Naive B cell (primary cell): Measurements from ENCODE around the gene CALHM4. TPM values are rescaled to one million over a fixed set of nuclear protein-coding genes. Genes with fewer than 3 reads are reported as not detected.
"Not testable (repeated sequence)": the region's sequence is repeated elsewhere in the genome, so short reads cannot be mapped to it uniquely, and the experiment has no call there.

Source experiments
- ATAC-seq, 2 donors: fragments of 150-1000 bp; cut with Tn5 transposase; 2 replicates each; pipeline ENCODE4 v1.10.0; 2021; ENCODE audit warnings: low read depth in 2 of 2, mild to moderate bottlenecking in 2 of 2, moderate library complexity in 2 of 2
- DNase-seq: peaks from one replicate; pipeline ENCODE4 v3.0.0; 2022
- H3K27ac Mint-ChIP-seq, 6 donors: one replicate each; pipeline ENCODE4 v1.8.0; 2020 to 2022; ENCODE audit warnings: mild to moderate bottlenecking in 6 of 6, mixed read lengths in 6 of 6, moderate library complexity in 5 of 6, inconsistent platforms in 2 of 6
- H3K27me3 Mint-ChIP-seq, 3 donors: one replicate each; pipeline ENCODE4 v1.8.0; 2021 to 2022; ENCODE audit warnings: mixed read lengths in 3 of 3, mild to moderate bottlenecking in 1 of 3
- H3K36me3 Mint-ChIP-seq, 2 donors: one replicate each; pipeline ENCODE4 v1.8.0; 2020 to 2022; ENCODE audit warnings: mixed read lengths in 2 of 2, inconsistent platforms in 1 of 2, mild to moderate bottlenecking in 1 of 2
- H3K4me1 Mint-ChIP-seq, 3 donors: one replicate each; pipeline ENCODE4 v1.8.0; 2020 to 2022; ENCODE audit warnings: mixed read lengths in 3 of 3, inconsistent platforms in 1 of 3, mild to moderate bottlenecking in 1 of 3, moderate library complexity in 1 of 3
- H3K4me3 Mint-ChIP-seq, 8 donors: one replicate each; pipeline ENCODE4 v1.8.0; 2020 to 2022; ENCODE audit warnings: mild to moderate bottlenecking in 8 of 8, mixed read lengths in 8 of 8, moderate library complexity in 8 of 8, inconsistent platforms in 2 of 8
- H3K9me3 Mint-ChIP-seq, 7 donors: one replicate each; pipeline ENCODE4 v1.8.0; 2020 to 2022; ENCODE audit warnings: mixed read lengths in 7 of 7, mild to moderate bottlenecking in 5 of 7, inconsistent platforms in 2 of 7, moderate library complexity in 1 of 7
- polyA plus RNA-seq, 6 donors: library from polyadenylated mRNA; unstranded; fragments of 300-500 nt; fragmentation: Illumina TruSeq; gene quantifications; one replicate each; pipeline ENCODE4 v1.2.3, GENCODE V29; 2021; ENCODE audit warnings: low read depth in 6 of 6

Gene CALHM4
- polyA plus RNA-seq, 6 donors from 2014 or later, result 0.32 TPM; not detected in 5

DNA sequence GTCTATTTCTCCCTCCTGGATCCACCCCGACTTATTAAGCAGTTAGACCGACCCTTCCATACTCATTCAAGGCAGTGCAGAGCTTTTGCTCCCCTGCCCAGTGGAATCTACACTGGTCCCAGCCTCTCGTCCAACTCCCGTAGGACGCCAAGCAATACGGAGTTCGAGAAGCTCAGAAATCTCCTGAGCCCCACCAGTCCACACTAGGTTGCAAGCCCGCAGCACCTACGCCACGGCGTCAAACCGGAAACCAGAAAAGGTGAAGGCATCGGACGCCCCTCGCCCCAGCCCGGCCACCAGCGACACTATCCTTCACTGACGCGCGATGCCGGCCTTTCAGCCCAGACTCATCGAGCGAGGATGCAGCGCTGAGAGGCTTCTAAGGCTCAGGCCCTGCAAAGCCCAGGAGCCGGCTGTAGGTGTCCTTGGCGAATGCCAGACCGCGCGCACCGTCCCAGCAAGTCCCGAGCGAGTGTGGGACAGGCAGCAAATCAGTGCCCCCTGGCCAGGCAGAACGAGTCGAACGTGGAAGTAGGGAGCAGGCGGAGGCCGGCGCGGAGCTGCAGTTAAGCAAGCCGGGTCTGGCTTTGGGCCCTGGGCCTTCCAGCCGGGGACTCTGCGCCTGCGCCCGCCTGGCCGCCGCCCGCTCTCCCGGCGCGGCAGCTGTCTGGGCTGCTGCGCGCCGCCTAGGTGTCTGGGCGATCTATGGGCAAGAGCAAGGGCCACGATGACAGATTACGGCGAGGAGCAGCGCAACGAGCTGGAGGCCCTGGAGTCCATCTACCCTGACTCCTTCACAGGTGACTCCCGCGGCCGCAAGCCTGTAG is 17.5 kb downstream of the CALHM4 start, which contains the start of gene RWDD1:
TSS of gene RWDD1 (plus strand) at position 649 of the 827 bp plus-strand sequence. CDS start at position 728, 79 bp downstream.
- H3K9me3 Mint-ChIP-seq, result no peaks in the 10 kb centered on the region
- peak; percentile 99 for DNase-seq
- peaks cover 9 to 13% of the 10 kb centered on the region in 2 donors for H3K36me3 Mint-ChIP-seq
- ATAC-seq, result peak; percentile 85
- peak within 1 kb of the TSS; percentile 94 to 100 (median 98) for H3K4me3 Mint-ChIP-seq
- peaks cover 31 to 42% (median 40%) of the 10 kb centered on the region in 3 donors for H3K4me1 Mint-ChIP-seq
- peak within 1 kb of the TSS; percentile 97 to 99 (median 99) for H3K27ac Mint-ChIP-seq
- H3K27me3 Mint-ChIP-seq, result peaks cover 0 to 4% (median 0%) of the 10 kb centered on the region in 3 donors

DNA sequence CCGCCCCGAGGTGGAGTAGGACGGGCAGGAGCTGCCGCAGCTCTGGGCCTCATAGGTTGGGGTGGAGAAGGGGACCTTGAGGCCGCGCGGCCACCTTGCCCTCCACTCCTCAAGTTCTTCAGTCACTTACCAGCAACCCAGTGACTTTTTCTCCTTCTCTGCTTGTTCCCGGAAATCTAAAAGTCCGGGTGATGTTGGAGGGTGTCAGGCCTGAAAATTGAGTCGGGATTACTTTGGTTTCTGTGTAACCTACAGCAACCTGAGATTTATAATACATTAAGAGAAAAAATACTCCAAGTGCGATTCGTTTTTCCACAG is 18.1 kb downstream of the CALHM4 start:
- DNase-seq (no peak), ATAC-seq (no peak)
- Mint-ChIP-seq H3K4me3 (peak overlapping the region; percentile 94 to 100 (median 98)), H3K4me1 (peaks cover 31 to 44% (median 42%) of the 10 kb centered on the region in 3 donors), H3K27me3 (peaks cover 0 to 3% (median 0%) of the 10 kb centered on the region in 3 donors), H3K9me3 (no peaks in the 10 kb centered on the region), H3K36me3 (peaks cover 15 to 17% of the 10 kb centered on the region in 2 donors), H3K27ac (peak overlapping the region; percentile 97 to 99 (median 98))

DNA sequence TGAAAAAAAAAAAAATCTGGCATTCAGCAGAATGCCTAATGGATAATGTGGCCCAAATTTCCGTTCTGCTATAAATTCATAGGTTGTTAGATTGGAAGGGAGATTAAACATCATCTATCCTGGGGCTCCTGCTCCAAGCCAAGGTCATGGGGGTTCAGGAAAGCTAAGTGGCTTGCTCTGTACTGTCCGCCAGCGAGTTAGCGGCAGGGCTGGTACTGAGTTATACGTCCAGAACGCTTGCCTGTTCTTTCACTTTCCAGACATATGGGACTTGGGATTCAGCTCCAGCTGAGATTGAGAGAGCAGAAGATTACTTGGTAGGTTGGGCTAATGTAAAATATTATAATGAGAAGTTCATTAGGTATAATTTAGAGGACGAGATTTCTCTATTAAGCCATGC is 18.6 kb downstream of the CALHM4 start:
- H3K4me1 Mint-ChIP-seq, result peaks cover 32 to 44% (median 42%) of the 10 kb centered on the region in 3 donors
- H3K27ac Mint-ChIP-seq, result peak overlapping the region; percentile 97 to 99 (median 98)

DNA sequence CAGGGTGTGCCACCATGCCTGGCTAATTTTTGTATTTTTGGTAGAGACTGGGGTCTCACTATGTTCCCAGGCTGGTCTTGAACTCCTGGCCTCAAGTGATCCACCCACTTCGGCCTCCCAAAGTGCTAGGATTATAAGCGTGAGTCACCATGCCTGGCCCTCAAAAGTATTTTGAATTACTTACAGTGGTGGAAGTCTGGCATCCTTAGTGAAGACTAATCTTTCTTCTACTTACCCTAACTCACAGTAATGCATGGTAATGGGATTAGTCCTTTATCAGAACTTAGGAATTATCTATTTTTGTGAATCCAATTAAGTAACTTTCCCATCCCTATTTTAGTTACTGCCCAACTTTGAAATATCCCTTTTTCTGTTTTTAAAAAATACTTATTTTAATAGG is 21.7 kb downstream of the CALHM4 start:
- Mint-ChIP-seq H3K36me3 (peaks cover 22 to 32% of the 10 kb centered on the region in 2 donors), H3K27me3 (no peaks in the 10 kb centered on the region), H3K4me3 (no peak overlapping the region), H3K4me1 (peaks cover 38 to 41% (median 40%) of the 10 kb centered on the region in 3 donors), H3K27ac (no peak overlapping the region), H3K9me3 (no peaks in the 10 kb centered on the region)
- DNase-seq (no peak), ATAC-seq (no peak)

More for the DNA sequence above, 18.6 kb downstream of the CALHM4 start:
- peak overlapping the region; percentile 94 to 100 (median 98) for H3K4me3 Mint-ChIP-seq
- no peaks in the 10 kb centered on the region for H3K27me3 Mint-ChIP-seq
- no peak for DNase-seq
- H3K9me3 Mint-ChIP-seq, result no peaks in the 10 kb centered on the region
- no peak for ATAC-seq
- H3K36me3 Mint-ChIP-seq, result peaks cover 16 to 18% of the 10 kb centered on the region in 2 donors

DNA sequence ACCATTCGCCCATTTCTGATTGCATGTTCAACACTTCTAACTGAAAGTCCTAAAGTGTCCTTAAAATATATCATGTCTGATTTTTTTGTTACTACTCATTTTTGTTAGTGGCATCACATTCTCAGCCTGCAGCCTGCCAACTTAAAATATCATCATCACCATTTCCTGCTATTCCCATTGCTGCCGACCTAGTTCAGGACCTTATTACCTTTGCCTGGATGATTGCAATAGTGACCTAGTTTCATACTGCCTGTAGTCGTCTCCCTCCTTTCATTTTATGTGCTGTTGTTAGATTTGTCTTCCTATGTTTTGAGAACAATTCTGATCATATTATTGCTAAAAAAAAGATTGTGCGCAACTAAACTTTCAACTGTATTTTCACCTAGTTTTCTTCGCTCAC is 23.9 kb downstream of the CALHM4 start:
- Mint-ChIP-seq H3K4me1 (peaks cover 18 to 24% (median 21%) of the 10 kb centered on the region in 3 donors), H3K4me3 (peak overlapping the region in 1 of 8 donors; percentile 11)

DNA sequence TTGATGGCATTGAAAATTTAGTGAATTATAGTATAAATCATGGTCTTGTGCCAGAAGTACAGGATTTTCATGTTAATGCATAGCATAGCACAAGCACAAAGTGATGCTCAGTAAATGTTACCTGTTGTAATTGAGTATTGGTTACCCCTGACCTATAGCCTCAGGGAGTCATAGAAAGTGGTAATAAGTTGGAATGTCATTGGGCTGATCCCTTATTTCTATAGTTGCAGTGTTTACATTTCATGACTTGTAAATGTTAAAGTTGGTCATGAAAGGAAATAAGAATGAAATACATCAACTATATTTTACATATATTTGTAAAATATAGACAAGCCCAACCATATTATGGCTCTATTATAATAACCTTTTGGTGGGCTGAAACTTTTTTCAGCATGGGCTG is 24.8 kb downstream of the CALHM4 start:
- no peak for ATAC-seq
- DNase-seq, result no peak
- Mint-ChIP-seq H3K36me3 (peaks cover 29 to 36% of the 10 kb centered on the region in 2 donors), H3K9me3 (no peaks in the 10 kb centered on the region), H3K27me3 (no peaks in the 10 kb centered on the region), H3K27ac (no peak overlapping the region), H3K4me1 (peaks cover 9 to 19% (median 16%) of the 10 kb centered on the region in 3 donors), H3K4me3 (no peak overlapping the region)

More for the DNA sequence above, 23.9 kb downstream of the CALHM4 start:
- peaks cover 25 to 36% of the 10 kb centered on the region in 2 donors for H3K36me3 Mint-ChIP-seq
- H3K27me3 Mint-ChIP-seq, result no peaks in the 10 kb centered on the region
- peak overlapping the region in 1 of 6 donors; percentile 5 for H3K27ac Mint-ChIP-seq
- no peak for DNase-seq
- no peak for ATAC-seq
- H3K9me3 Mint-ChIP-seq, result no peaks in the 10 kb centered on the region

DNA sequence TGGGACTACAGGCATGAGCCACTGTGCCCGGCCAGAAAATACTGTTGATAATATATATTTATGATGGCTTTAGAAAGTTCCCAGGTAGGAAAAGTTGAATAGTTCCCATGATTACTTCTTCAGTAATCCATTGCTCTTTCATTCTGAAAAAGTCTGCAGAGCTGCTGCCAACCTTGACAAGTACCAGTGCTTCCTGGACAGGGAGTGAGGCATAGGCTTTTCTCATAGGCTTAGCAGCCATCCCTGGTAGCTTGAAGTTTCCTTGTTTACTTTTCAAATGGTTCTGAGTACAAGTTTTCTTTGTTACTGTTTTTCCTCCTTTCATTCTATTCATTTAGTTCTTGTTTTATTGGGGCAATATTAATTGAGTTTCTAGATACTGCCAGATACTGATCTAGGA is 25.6 kb downstream of the CALHM4 start:
- Mint-ChIP-seq H3K36me3 (peaks cover 28 to 34% of the 10 kb centered on the region in 2 donors), H3K27ac (no peak overlapping the region), H3K4me1 (peaks cover 5 to 16% (median 11%) of the 10 kb centered on the region in 3 donors), H3K9me3 (no peaks in the 10 kb centered on the region), H3K27me3 (no peaks in the 10 kb centered on the region), H3K4me3 (no peak overlapping the region)
- ATAC-seq, result no peak
- DNase-seq, result no peak

DNA sequence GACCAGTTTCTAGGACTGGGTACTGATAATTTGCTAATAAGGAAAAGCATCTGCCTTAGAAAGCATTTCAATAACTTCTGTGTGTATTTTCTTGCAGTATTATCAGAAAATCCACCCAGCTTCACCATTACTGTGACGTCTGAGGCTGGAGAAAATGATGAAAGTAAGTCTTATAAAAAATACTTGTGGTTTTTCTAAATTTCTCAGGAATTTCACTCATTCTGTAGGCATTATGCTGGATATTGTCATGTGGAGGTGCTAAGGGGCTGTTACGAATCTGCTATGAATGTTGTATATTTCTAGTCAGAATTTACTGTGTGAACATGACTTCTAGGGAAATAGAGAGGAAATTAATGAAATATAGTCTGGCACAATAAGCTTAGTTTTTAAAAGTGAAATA is 26.6 kb downstream of the CALHM4 start:
- Mint-ChIP-seq H3K4me3 (no peak overlapping the region), H3K27me3 (no peaks in the 10 kb centered on the region), H3K36me3 (peaks cover 21 to 31% of the 10 kb centered on the region in 2 donors), H3K4me1 (peaks cover under 1 to 16% (median 5%) of the 10 kb centered on the region in 3 donors), H3K27ac (no peak overlapping the region), H3K9me3 (no peaks in the 10 kb centered on the region)
- no peak for ATAC-seq
- DNase-seq, result no peak

DNA sequence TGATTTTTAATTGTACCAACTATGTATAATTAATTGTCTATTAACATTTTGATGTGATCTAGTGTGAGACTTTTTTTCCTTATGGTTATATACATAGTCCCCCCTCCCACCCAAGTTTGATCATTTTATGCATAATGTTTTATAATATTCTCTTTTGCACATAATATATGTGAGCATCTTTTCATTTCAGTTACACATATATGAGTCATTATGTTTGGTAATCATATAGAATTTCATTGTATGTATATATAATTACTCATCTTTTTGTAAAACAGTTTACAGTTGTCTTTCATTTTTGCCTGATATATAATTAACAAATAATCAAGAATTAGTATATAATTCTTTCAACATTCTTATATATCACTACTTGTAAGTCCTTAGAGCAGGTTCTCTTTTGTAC is 32.7 kb downstream of the CALHM4 start:
- DNase-seq (no peak), ATAC-seq (no peak)
- Mint-ChIP-seq H3K9me3 (no peaks in the 10 kb centered on the region), H3K27me3 (no peaks in the 10 kb centered on the region), H3K27ac (no peak overlapping the region), H3K4me1 (peaks cover 0 to 3% (median 0%) of the 10 kb centered on the region in 3 donors), H3K4me3 (no peak overlapping the region), H3K36me3 (peaks cover 20 to 25% of the 10 kb centered on the region in 2 donors)

DNA sequence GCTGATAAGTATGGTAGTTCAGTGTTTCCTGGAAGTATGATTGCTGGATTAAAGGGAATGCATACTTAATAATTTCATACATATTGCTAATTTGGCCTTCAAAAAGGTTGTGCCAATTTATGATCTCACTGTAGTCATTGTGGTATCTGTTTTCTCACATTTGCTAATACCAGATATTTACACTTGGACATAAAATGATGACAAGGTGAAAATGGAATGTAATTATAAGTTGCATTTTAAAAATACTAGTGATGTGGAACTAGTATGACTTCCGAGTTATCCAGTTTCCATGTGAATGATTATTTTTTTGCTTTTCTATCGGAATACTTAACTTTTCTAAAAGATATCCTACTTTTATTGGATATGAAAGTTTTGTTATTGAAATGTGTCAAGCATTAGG is 33.2 kb downstream of the CALHM4 start:
- no peak overlapping the region for H3K4me3 Mint-ChIP-seq
- peaks cover 20 to 25% of the 10 kb centered on the region in 2 donors for H3K36me3 Mint-ChIP-seq
- ATAC-seq, result no peak
- peaks cover 0 to 3% (median 0%) of the 10 kb centered on the region in 3 donors for H3K4me1 Mint-ChIP-seq
- no peak for DNase-seq
- no peak overlapping the region for H3K27ac Mint-ChIP-seq
- no peaks in the 10 kb centered on the region for H3K27me3 Mint-ChIP-seq
- no peaks in the 10 kb centered on the region for H3K9me3 Mint-ChIP-seq

DNA sequence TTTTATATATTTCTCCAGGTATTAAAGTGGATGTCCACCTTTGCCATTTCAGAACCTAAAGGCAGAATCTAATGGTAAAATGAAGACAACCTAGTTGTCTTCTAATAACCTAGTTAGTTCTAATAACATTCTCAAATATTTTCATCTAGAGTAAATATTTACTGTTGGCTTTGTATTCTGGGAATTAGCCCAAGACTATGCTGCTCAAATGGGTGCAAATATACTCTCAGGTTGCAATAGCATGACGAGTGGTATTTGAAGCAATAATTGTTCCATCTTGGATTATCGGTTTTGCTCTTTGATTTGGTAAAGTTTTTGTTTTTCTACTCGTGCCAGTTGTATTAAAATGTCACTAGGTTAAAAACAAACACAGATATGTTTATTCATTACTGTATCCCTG is 41.7 kb downstream of the CALHM4 start:
- Mint-ChIP-seq H3K36me3 (peaks cover 19 to 26% of the 10 kb centered on the region in 2 donors), H3K27ac (no peak overlapping the region), H3K4me3 (no peak overlapping the region), H3K9me3 (no peaks in the 10 kb centered on the region), H3K4me1 (no peaks in the 10 kb centered on the region), H3K27me3 (no peaks in the 10 kb centered on the region)
- ATAC-seq (no peak), DNase-seq (no peak)

DNA sequence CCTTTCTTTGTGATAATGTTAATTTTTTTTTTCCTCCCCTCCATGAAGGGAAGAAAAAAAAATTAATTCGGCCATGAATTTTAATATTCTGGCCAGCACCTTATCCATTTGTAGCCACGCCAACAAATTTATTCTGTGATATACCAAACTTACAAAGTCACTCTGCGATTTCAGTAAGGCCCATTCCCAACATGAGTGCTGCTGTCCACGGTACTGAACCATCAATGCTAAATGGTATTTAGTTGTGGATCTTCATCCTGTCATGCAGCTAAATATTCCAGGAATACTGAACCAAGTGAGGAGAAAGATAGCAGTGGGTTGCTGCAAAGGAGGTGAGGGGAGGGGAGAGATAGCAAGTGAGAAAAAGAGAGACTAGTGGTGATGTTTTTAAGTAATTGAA is 43.3 kb downstream of the CALHM4 start:
- Mint-ChIP-seq H3K36me3 (peaks cover 18 to 23% of the 10 kb centered on the region in 2 donors), H3K27ac (peak overlapping the region in 1 of 6 donors; percentile 24), H3K4me3 (no peak overlapping the region), H3K27me3 (no peaks in the 10 kb centered on the region), H3K9me3 (no peaks in the 10 kb centered on the region), H3K4me1 (no peaks in the 10 kb centered on the region)
- DNase-seq, result no peak
- no peak for ATAC-seq

DNA sequence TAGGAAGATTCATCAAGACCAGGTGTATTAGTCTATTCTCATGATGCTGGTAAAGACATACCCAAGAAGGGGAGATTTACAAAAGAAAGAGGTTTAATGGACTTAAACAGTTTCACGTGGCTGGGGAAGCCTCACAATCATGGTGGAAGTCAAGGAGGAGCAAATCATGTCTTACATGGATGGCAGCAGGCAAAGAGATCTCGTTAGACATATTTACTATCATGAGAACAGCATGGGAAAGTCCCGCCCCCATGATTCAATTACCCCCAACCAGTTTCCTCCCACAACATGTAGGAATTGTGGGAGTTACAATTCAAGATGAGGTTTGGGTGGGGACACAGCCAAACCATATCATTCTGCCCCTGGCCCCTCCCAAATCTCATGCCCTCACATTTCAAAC is 50.4 kb downstream of the CALHM4 start:
- not testable (repeated sequence) for H3K27me3 Mint-ChIP-seq, ATAC-seq, H3K27ac Mint-ChIP-seq, DNase-seq, H3K4me1 Mint-ChIP-seq, H3K4me3 Mint-ChIP-seq
- peaks cover 10 to 25% (median 12%) of the 10 kb centered on the region in 7 donors for H3K9me3 Mint-ChIP-seq
- peaks cover 14 to 20% of the 10 kb centered on the region in 2 donors for H3K36me3 Mint-ChIP-seq

DNA sequence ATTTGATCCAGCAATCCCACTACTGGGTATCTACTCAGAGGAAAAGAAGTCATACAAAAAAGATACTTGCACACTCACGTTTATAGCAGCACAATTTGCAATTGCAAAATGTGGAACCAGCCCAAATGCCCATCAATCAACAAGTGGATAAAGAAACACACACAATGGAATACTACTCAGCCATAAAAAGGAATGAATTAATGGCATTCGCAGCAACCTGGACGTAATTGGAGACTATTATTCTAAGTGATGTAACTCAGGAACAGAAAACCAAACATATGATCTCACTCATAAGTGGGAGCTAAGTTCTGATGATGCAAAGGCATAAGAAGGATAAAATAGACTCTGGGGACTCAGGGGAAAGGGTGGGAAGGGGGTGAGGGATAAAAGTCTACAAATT is 51.3 kb downstream of the CALHM4 start:
- not testable (repeated sequence) for H3K27ac Mint-ChIP-seq, DNase-seq, H3K27me3 Mint-ChIP-seq, ATAC-seq, H3K4me1 Mint-ChIP-seq, H3K4me3 Mint-ChIP-seq
- H3K36me3 Mint-ChIP-seq, result peaks cover 14 to 20% of the 10 kb centered on the region in 2 donors
- H3K9me3 Mint-ChIP-seq, result peaks cover 10 to 25% (median 12%) of the 10 kb centered on the region in 7 donors
